Right cardiac atrium (tissue), 5 donors: ENCODE results near the gene EPHA2. TPM values are rescaled to one million over a fixed set of nuclear protein-coding genes. Genes with fewer than 3 reads are reported as not detected.

ENCODE experiments used
- ATAC-seq, 2 donors: fragments of 200-7000 bp; cut with Tn5 transposase; one replicate each; pipeline versions ENCODE4 v1.8.0 to v1.9.1; 2020; ENCODE audit warnings: moderate library complexity in 2 of 2, mild to moderate bottlenecking in 1 of 2
- DNase-seq, 3 donors: peaks; one replicate each; pipeline ENCODE4 v3.0.0-alpha.2; 2020
- H3K27ac ChIP-seq: one replicate; pipeline ENCODE4 v1.5.1; 2013; ENCODE audit warnings: mild to moderate bottlenecking, low read length, control low read depth, moderate library complexity
- H3K27me3 ChIP-seq: one replicate; pipeline ENCODE4 v1.6.1; 2013; ENCODE audit not compliant: control insufficient read depth, insufficient read depth
- H3K4me1 ChIP-seq: one replicate; pipeline ENCODE4 v1.6.1; 2013; ENCODE audit warnings: low read length; ENCODE audit not compliant: control insufficient read depth, insufficient read depth
- H3K4me3 ChIP-seq: one replicate; pipeline ENCODE4 v1.5.1; 2013; ENCODE audit warnings: low read length, control low read depth
- H3K9me3 ChIP-seq: one replicate; pipeline ENCODE4 v1.6.1; 2013; ENCODE audit warnings: low read length; ENCODE audit not compliant: control insufficient read depth
- WGBS: extraction: QIAGEN DNeasy Blood & Tissue Kit; methylation state at CpG from one replicate; pipeline ENCODE4 v1.1.7; 2013; 5-methylcytosine and 5-hydroxymethylcytosine counted together
- intact Hi-C, 4 donors: fragments of 100-400 bp; cut with DNase I; formaldehyde crosslinking; loops; one replicate each; pipeline versions ENCODE4 v1.11.0 to v1.14.0; 2022 to 2023
- polyA plus RNA-seq: library from polyadenylated mRNA; stranded (reverse); fragments of 200-250 nt; gene quantifications from one replicate; pipeline ENCODE4 v1.2.3, GENCODE V29; 2013
- total RNA-seq, 4 donors: library from RNA; stranded (reverse); fragmentation: NEBNext Ultra II Directional; extraction: Animal tissue kit (Norgen Biotek cat#: 25700); gene quantifications; one replicate each; pipeline ENCODE4 v1.2.1, GENCODE V29; 2021
- donor health status: healthy with polysubstance abuse.
- donor health status: DM: no; HTN: yes; CAD: no.
- donor health status: DM: no; HTN: no; CAD: no.
- donor health status: DM: no; HTN: yes; CAD: no; lungs with severe emphysema.
- donor health status: DM: yes; HTN: yes; CAD: no.

EPHA2 gene
- total and polyA plus RNA-seq, 5 donors = 6.4 to 15.7 (median 8.9) TPM

DNA sequence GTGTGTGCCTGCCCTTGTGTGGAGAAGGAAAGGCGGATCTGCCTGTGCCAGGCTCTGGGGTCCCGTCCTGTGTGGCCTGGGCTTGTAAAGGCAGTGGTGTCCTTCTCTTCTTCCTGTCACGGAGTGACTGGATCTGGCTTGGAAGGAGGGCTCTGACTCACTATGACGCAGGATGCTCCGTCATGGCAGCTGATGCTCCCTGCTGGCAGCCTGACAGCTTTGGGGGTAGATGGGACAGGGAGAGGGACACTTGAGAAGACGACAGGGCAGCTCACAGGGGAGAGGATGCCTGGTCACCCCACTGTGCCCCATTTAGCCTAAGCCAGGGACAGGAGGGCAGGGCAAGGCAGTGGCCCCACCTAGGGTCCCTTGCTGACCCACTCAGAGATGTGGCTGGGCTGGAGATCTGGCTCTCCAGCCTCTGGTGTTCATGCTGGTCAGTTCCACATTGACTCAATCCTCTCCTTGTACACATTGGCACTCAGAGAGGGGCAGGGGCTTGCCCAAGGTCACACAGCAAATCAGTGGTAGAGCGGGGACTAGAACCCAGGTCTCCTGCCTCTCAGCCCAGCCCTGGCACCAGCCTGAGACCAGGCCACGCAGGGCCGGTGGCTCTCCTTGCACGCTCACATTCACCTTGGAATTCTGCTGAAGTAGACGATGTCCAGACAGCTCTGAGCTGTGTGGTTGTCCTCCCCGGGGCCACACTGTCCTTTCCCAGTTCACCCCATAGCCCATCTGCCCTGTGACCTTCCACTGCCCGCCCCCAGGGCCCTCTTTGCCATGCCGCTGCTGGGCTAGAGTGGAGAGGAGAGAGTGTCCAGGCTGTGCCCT, 79.6 kb downstream of the EPHA2 start:
- intact Hi-C loops = loop anchor here in 3 of 4 donors (5.0 to 10.0 kb wide), 3 partner anchors 279 to 289 kb away; partner anchors contain the start of genes FBXO42 (in 1 of the 3) and SZRD1 (in 1 of the 3)
- DNase-seq (peak; percentile 68 to 80 (median 76)), ATAC-seq (peak; percentile 2 to 50)
- peak overlapping the region; percentile 78 for H3K27ac ChIP-seq
- 72% methylated on average over 14 of the region's 14 CpGs for WGBS
- no peak overlapping the region for H3K4me3 ChIP-seq
- H3K27me3 ChIP-seq = no peaks in the 10 kb centered on the region
- H3K4me1 ChIP-seq = peaks cover 8% of the 10 kb centered on the region
- no peaks in the 10 kb centered on the region for H3K9me3 ChIP-seq

DNA sequence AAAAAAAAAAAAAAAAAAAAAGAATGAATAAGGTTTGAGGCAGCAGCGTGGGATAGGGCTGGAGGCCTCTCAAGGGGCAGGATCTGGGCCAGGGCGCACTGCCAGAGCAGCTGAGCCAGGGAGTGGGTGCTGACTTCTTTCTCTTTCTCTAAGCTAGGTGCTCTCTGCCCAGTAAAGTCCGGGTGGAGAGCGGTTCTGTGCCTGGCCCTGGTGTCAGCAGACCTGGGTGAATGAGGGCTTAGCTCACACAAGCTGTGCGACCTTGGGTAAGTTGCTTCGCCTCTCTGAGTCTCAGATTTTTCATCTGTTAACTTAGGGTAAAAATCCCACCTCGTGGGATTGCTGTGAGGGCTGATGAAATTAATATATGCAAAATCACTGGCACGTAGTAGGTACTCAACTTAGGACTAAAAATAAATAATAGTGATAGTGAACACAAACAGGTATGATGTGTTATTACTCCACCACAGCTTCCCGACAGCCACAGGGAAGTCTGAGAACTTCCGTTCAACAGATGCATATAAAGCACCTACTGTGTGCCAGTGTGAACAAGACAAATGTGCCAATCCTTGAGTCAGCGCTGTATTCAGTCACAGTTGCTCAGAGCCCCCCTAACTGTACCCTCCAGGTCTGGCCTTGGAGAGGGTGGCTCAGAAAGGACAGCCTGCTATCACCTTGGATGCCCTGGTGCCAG, 80.4 kb downstream of the EPHA2 start:
- H3K4me3 ChIP-seq = no peak overlapping the region
- peaks cover 8% of the 10 kb centered on the region for H3K4me1 ChIP-seq
- H3K27ac ChIP-seq = peak overlapping the region; percentile 60
- DNase-seq = peak; percentile 67 to 86 (median 84)
- no peaks in the 10 kb centered on the region for H3K9me3 ChIP-seq
- 68% methylated on average over 11 of the region's 11 CpGs for WGBS
- no peaks in the 10 kb centered on the region for H3K27me3 ChIP-seq
- peak; percentile 23 to 28 for ATAC-seq
- intact Hi-C loops = loop anchor here in 3 of 4 donors (5.0 to 10.0 kb wide), 3 partner anchors 279 to 289 kb away; partner anchors contain the start of genes FBXO42 (in 1 of the 3) and SZRD1 (in 1 of the 3)

Other genes starting within 250 kb of the EPHA2 start
- gene ZBTB17, start 180.0 kb downstream of the EPHA2 start, total RNA-seq = 10 to 100 TPM; 22.8 to 27.0 (median 24.0) TPM
- 22.1 TPM for gene ZBTB17, start 180.0 kb downstream of the EPHA2 start, polyA plus RNA-seq
- under 1 TPM in 3 of 4 donors, not detected in 1; 0.09 to 0.37 (median 0.14) TPM for gene SRARP, start 151.8 kb downstream of the EPHA2 start, total RNA-seq
- gene SRARP, start 151.8 kb downstream of the EPHA2 start, polyA plus RNA-seq = 0.77 TPM
- gene HSPB7, start 138.0 kb downstream of the EPHA2 start, total RNA-seq = 1,000 to 10,000 TPM; 2,213 to 3,018 (median 2,419) TPM
- 3,985 TPM for gene HSPB7, start 138.0 kb downstream of the EPHA2 start, polyA plus RNA-seq
- under 1 TPM; 0.31 to 0.93 (median 0.64) TPM for gene CLCNKA, start 134.0 kb downstream of the EPHA2 start, total RNA-seq
- gene CLCNKA, start 134.0 kb downstream of the EPHA2 start, polyA plus RNA-seq = 0.52 TPM
- gene CLCNKB, start 112.3 kb downstream of the EPHA2 start, total RNA-seq = 1 to 10 TPM; 1.9 to 4.7 (median 4.1) TPM
- gene CLCNKB, start 112.3 kb downstream of the EPHA2 start, polyA plus RNA-seq = 3.4 TPM
- gene FAM131C, start 82.4 kb downstream of the EPHA2 start, total RNA-seq = 1 to 10 TPM; 2.6 to 6.1 (median 4.5) TPM
- gene FAM131C, start 82.4 kb downstream of the EPHA2 start, polyA plus RNA-seq = 11.5 TPM
- 1 to 10 TPM; 2.2 to 4.3 (median 3.2) TPM for gene ARHGEF19, start 56.6 kb upstream of the EPHA2 start, total RNA-seq
- gene ARHGEF19, start 56.6 kb upstream of the EPHA2 start, polyA plus RNA-seq = 2.7 TPM
- gene CPLANE2, start 81.1 kb upstream of the EPHA2 start, total RNA-seq = 10 to 100 TPM in 1 of 4 donors, 1 to 10 TPM in 3; 4.0 to 11.9 (median 5.0) TPM
- 9.3 TPM for gene CPLANE2, start 81.1 kb upstream of the EPHA2 start, polyA plus RNA-seq
- gene FBXO42, start 196.4 kb upstream of the EPHA2 start, total RNA-seq = 10 to 100 TPM; 15.7 to 18.1 (median 16.4) TPM
- gene FBXO42, start 196.4 kb upstream of the EPHA2 start, polyA plus RNA-seq = 16.5 TPM
- gene SZRD1, start 211.2 kb upstream of the EPHA2 start, total RNA-seq = 100 to 1,000 TPM; 106 to 132 (median 109) TPM
- gene SZRD1, start 211.2 kb upstream of the EPHA2 start, polyA plus RNA-seq = 70.7 TPM